HCT116 (cell line): Measurements from ENCODE around the gene C20orf96. TPM values are rescaled to one million over a fixed set of nuclear protein-coding genes. Genes with fewer than 3 reads are reported as not detected.

Experiments
- ATAC-seq: fragments of 200-7000 bp; cut with Tn5 transposase; 2 replicates; pipeline ENCODE4 v1.9.1; 2020; ENCODE audit warnings: mild to moderate bottlenecking, moderate library complexity
- BruUV-seq: library from RNA; stranded (reverse); fragments of 400-500 nt; replicated peaks from 2 replicates; lab custom pipeline; 2021; lab: Mats Ljungman, UMichigan
- CTCF ChIA-PET: fragments of 300-600 bp; sonication (Branson Sonifier 250); formaldehyde crosslinking; loops from one replicate; lab custom pipeline; 2021; ENCODE audit warnings: antibody characterized with exemption; lab: Charles Lee
- POLR2A ChIA-PET: fragments of 300-600, 350-600 bp; sonication (Branson Sonifier 250); formaldehyde crosslinking; loops from one replicate; lab custom pipeline; 2021; ENCODE audit warnings: antibody characterized with exemption; lab: Charles Lee
- RAD21 ChIA-PET, 2 experiments: fragments of 300-600 bp; sonication (Branson Sonifier 250); formaldehyde crosslinking; loops; one replicate each; lab custom pipeline; 2023; ENCODE audit warnings: low total read pairs in 2 of 2; ENCODE audit not compliant: uncharacterized antibody in 2 of 2, unreplicated experiment in 2 of 2, low non-redundant PET in 1 of 2; lab: Charles Lee
- DNase-seq: peaks from one replicate; pipeline ENCODE4 v3.0.0-alpha.2; 2010; ENCODE audit warnings: low read depth, low spot score
- H2AFZ ChIP-seq: fragments of 200-600 bp; shearing (Covaris generic), sonication (generic); 2 replicates; pipeline ENCODE4 v1.6.1; 2017; ENCODE audit warnings: low read depth, mixed run types, mixed read lengths, antibody characterized with exemption, low read length; ENCODE audit not compliant: poor library complexity, severe bottlenecking
- H3K27ac ChIP-seq: 2 replicates; pipeline ENCODE4 v1.5.1; 2012; ENCODE audit warnings: low read depth, low read length
- H3K27me3 ChIP-seq: fragments of 200-600 bp; sonication (generic); 2 replicates; pipeline ENCODE4 v1.6.1; 2016; ENCODE audit warnings: mixed run types, low read length, mixed read lengths; ENCODE audit not compliant: insufficient read depth
- H3K36me3 ChIP-seq, 2 experiments: fragments of 200-500 bp in 1 of 2; fragments of 200-600 bp in 1 of 2; sonication (Bioruptor generic) in 1 of 2; sonication (generic) in 1 of 2; 2 replicates each; pipeline versions ENCODE4 v1.5.1 to v1.6.1; 2014 to 2016; ENCODE audit warnings: low read length in 2 of 2, inconsistent platforms in 1 of 2, mixed read lengths in 1 of 2, mixed run types in 1 of 2; ENCODE audit not compliant: insufficient read depth in 2 of 2, control insufficient read depth in 1 of 2
- H3K4me1 ChIP-seq, 2 experiments: fragments of 200-600 bp in 1 of 2; sonication (generic) in 1 of 2; 2 replicates each; pipeline versions ENCODE4 v1.5.1 to v1.6.1; 2012 to 2017; ENCODE audit warnings: low read length in 2 of 2, inconsistent platforms in 1 of 2, mild to moderate bottlenecking in 1 of 2, mixed read lengths in 1 of 2, mixed run types in 1 of 2, moderate library complexity in 1 of 2; ENCODE audit not compliant: insufficient read depth in 2 of 2, control insufficient read depth in 1 of 2
- H3K4me2 ChIP-seq: fragments of 200-600 bp; sonication (generic); 2 replicates; pipeline ENCODE4 v1.6.1; 2017; ENCODE audit warnings: mixed run types, low read length, mixed read lengths
- H3K4me3 ChIP-seq, 2 experiments: fragments of 200-600 bp in 1 of 2; sonication (generic) in 1 of 2; replicated peaks in 1 of 2; 2 replicates each; pipeline ENCODE4 v1.5.1; 2011 to 2016; ENCODE audit warnings: low read length in 2 of 2, control low read depth in 1 of 2, low read depth in 1 of 2, mild to moderate bottlenecking in 1 of 2, mixed read lengths in 1 of 2, mixed run types in 1 of 2
- H3K79me2 ChIP-seq: fragments of 200-600 bp; sonication (generic); 2 replicates; pipeline ENCODE4 v1.6.1; 2017; ENCODE audit warnings: mild to moderate bottlenecking, mixed run types, low read length, moderate library complexity, mixed read lengths; ENCODE audit not compliant: insufficient read depth
- H3K9ac ChIP-seq: fragments of 200-600 bp; sonication (generic); 2 replicates; pipeline ENCODE4 v1.6.1; 2016; ENCODE audit warnings: low read length, mixed read lengths
- H3K9me2 ChIP-seq: fragments of 200-600 bp; sonication (generic), shearing (Covaris generic); 2 replicates; pipeline ENCODE4 v1.6.1; 2017; ENCODE audit warnings: mixed run types, mild to moderate bottlenecking, moderate library complexity; ENCODE audit not compliant: insufficient read depth
- H3K9me3 ChIP-seq, 2 experiments: fragments of 200-500 bp in 1 of 2; fragments of 200-600 bp in 1 of 2; sonication (Bioruptor generic) in 1 of 2; sonication (generic) in 1 of 2; 2 replicates each; pipeline ENCODE4 v1.6.1; 2014 to 2017; ENCODE audit warnings: low read length in 2 of 2, mixed read lengths in 2 of 2, inconsistent platforms in 1 of 2, low read depth in 1 of 2, mild to moderate bottlenecking in 1 of 2, mixed run types in 1 of 2, moderate library complexity in 1 of 2; ENCODE audit not compliant: control insufficient read depth in 1 of 2, insufficient read depth in 1 of 2
- H4K20me1 ChIP-seq: fragments of 200-600 bp; sonication (generic), shearing (Covaris generic); 2 replicates; pipeline ENCODE4 v1.6.1; 2017; ENCODE audit warnings: mixed run types, mild to moderate bottlenecking, moderate library complexity; ENCODE audit not compliant: insufficient read depth
- ATF3 ChIP-seq: IDR thresholded peaks from 2 replicates; pipeline ENCODE4 v1.6.1; 2012
- CBX3 ChIP-seq: IDR thresholded peaks from 2 replicates; pipeline ENCODE4 v1.6.1; 2012; ENCODE audit warnings: low read depth
- CEBPB ChIP-seq: IDR thresholded peaks from 2 replicates; pipeline ENCODE4 v1.6.1; 2012; ENCODE audit warnings: low read depth
- CTCF ChIP-seq, 3 experiments: fragments of 200-600 bp in 1 of 3; sonication (generic) in 1 of 3; IDR thresholded peaks in 2 of 3; conservative IDR thresholded peaks in 1 of 3; 2 replicates each; pipeline ENCODE4 v1.5.1; 2012 to 2017; ENCODE audit warnings: low read depth in 2 of 3, low read length in 2 of 3, antibody characterized with exemption in 1 of 3, borderline replicate concordance in 1 of 3, control low read depth in 1 of 3, mild to moderate bottlenecking in 1 of 3, mixed read lengths in 1 of 3, mixed run types in 1 of 3, moderate library complexity in 1 of 3; ENCODE audit not compliant: insufficient read depth in 1 of 3
- EGR1 ChIP-seq: IDR thresholded peaks from 2 replicates; pipeline ENCODE4 v1.6.1; 2012; ENCODE audit warnings: low read depth
- ELF1 ChIP-seq: IDR thresholded peaks from 2 replicates; pipeline ENCODE4 v1.6.1; 2012; ENCODE audit warnings: low read depth, borderline replicate concordance
- EZH2 ChIP-seq: fragments of 200-600 bp; sonication (generic); IDR thresholded peaks from 2 replicates; pipeline ENCODE4 v1.6.1; 2017; ENCODE audit warnings: antibody characterized with exemption, mixed run types
- EZH2phosphoT487 ChIP-seq: fragments of 200-600 bp; IDR thresholded peaks from 2 replicates; pipeline ENCODE4 v1.6.1; 2018; ENCODE audit warnings: antibody characterized with exemption, borderline replicate concordance
- RAD21 ChIP-seq: IDR thresholded peaks from 2 replicates; pipeline ENCODE4 v1.6.1; 2012; ENCODE audit warnings: low read depth, mild to moderate bottlenecking
- SIN3A ChIP-seq: IDR thresholded peaks from 2 replicates; pipeline ENCODE4 v1.6.1; 2012; ENCODE audit warnings: low read depth
- SP1 ChIP-seq: IDR thresholded peaks from 2 replicates; pipeline ENCODE4 v1.6.1; 2012; ENCODE audit warnings: low read depth
- SRF ChIP-seq: IDR thresholded peaks from 2 replicates; pipeline ENCODE4 v1.6.1; 2012; ENCODE audit warnings: low read depth
- TCF7L2 ChIP-seq: IDR thresholded peaks from 2 replicates; pipeline ENCODE4 v1.7.0; 2011; ENCODE audit warnings: borderline replicate concordance, inconsistent platforms; ENCODE audit not compliant: insufficient read depth, insufficient read length; ENCODE audit errors: extremely low read depth
- ZBTB33 ChIP-seq: IDR thresholded peaks from 2 replicates; pipeline ENCODE4 v1.6.1; 2011; ENCODE audit warnings: mild to moderate bottlenecking, low read length, moderate library complexity; ENCODE audit not compliant: insufficient replicate concordance; ENCODE audit errors: extremely low read depth
- ZFX ChIP-seq: fragments of 450-650 bp; IDR thresholded peaks from 2 replicates; pipeline ENCODE4 v1.6.1; 2017
- ZNF274 ChIP-seq: fragments of 200-500 bp; sonication (Bioruptor generic); IDR thresholded peaks from 2 replicates; pipeline ENCODE4 v1.6.1; 2014; ENCODE audit warnings: mild to moderate bottlenecking, low read depth, low read length, inconsistent platforms
- intact Hi-C: fragments of 100-400 bp; cut with micrococcal nuclease; formaldehyde crosslinking; loops from 2 replicates; pipeline ENCODE4 v1.10.0; 2022
- total RNA-seq: library from RNA; stranded (reverse); gene quantifications from one replicate; pipeline ENCODE4 v1.2.1, GENCODE V29; 2021; ENCODE audit not compliant: unreplicated experiment

Gene C20orf96
- total RNA-seq, 1 experiment from 2014 or later = 22.1 TPM

- Histone ChIP-seq H2AFZ (no peak overlapping the region), H3K4me1 (no peaks in the 10 kb centered on the region), H3K9me3 (no peaks in the 10 kb centered on the region), H3K27ac (no peak overlapping the region), H3K27me3 (no peaks in the 10 kb centered on the region), H3K9ac (no peak overlapping the region), H3K4me2 (no peak overlapping the region), H3K9me2 (no peaks in the 10 kb centered on the region), H3K36me3 (peaks cover 3 to 34% of the 10 kb centered on the region in 2 experiments; a peak in 2 of 4 replicates), H4K20me1 (no peaks in the 10 kb centered on the region), H3K4me3 (no peak overlapping the region), H3K79me2 (no peaks in the 10 kb centered on the region)
- RAD21 ChIA-PET = no interaction called here
- CTCF ChIA-PET = no interaction called here
- intact Hi-C loops = no loop called here
- TF ChIP-seq EGR1 (no peak), SRF (no peak), SIN3A (no peak), ELF1 (no peak), EZH2 (no peak), CTCF (IDR thresholded peaks at IDR 0.05 in 2 of 3, conservative IDR thresholded peaks at IDR 0.05 in 1 of 3; ENCODE audit: borderline replicate concordance in 1 of 3, insufficient read depth in 1 of 3, low read depth in 2 of 3, low read length in 2 of 3) (no peak), ZBTB33 (no peak), ATF3 (no peak), EZH2phosphoT487 (no peak), TCF7L2 (no peak), CBX3 (no peak), ZNF274 (no peak), CEBPB (no peak), SP1 (no peak), RAD21 (no peak), ZFX (no peak)
- no TSS peak for BruUV-seq
- POLR2A ChIA-PET = no interaction called here
- DNase-seq (no peak), ATAC-seq (no peak)
Measured at GRCh38 chr20:278607-279571, 11.7 kb downstream of the C20orf96 start.
